GM23338 (cell line): ENCODE measurements around the gene FOXR1. TPM values are rescaled to one million over a fixed set of nuclear protein-coding genes. Genes with fewer than 3 reads are reported as not detected.
A peak's percentile ranks its signal among the peaks of the same experiment; 100 is the strongest.

Experiments
- ATAC-seq: fragments of 200-7000 bp; cut with Tn5 transposase; 3 replicates; pipeline ENCODE4 v1.9.1; 2020
- DNase-seq: peaks from one replicate; pipeline ENCODE4 v3.0.0-alpha.2; 2015; ENCODE audit warnings: low spot score
- H2AFZ ChIP-seq: fragments of 200-600 bp; sonication (generic); 2 replicates; pipeline ENCODE4 v1.8.0; 2016; ENCODE audit warnings: antibody characterized with exemption, mild to moderate bottlenecking, moderate library complexity
- H3F3A ChIP-seq: fragments of 200-600 bp; sonication (generic); replicated peaks from 2 replicates; pipeline ENCODE4 v1.8.0; 2017; ENCODE audit warnings: antibody characterized with exemption, mixed run types, low read depth
- H3K27ac ChIP-seq: fragments of 200-600 bp; sonication (generic); 2 replicates; pipeline ENCODE4 v1.6.1; 2016; ENCODE audit warnings: low read depth
- H3K27me3 ChIP-seq: fragments of 200-600 bp; sonication (generic); 2 replicates; pipeline ENCODE4 v1.8.0; 2016; ENCODE audit warnings: mild to moderate bottlenecking, mixed run types, moderate library complexity; ENCODE audit not compliant: insufficient read depth
- H3K36me3 ChIP-seq: fragments of 200-600 bp; sonication (generic); 2 replicates; pipeline ENCODE4 v1.8.0; 2016; ENCODE audit warnings: mild to moderate bottlenecking; ENCODE audit not compliant: insufficient read depth
- H3K4me1 ChIP-seq: fragments of 200-600 bp; sonication (generic); 2 replicates; pipeline ENCODE4 v1.8.0; 2016; ENCODE audit warnings: mild to moderate bottlenecking, moderate library complexity; ENCODE audit not compliant: insufficient read depth
- H3K4me2 ChIP-seq: fragments of 200-600 bp; sonication (generic); 2 replicates; pipeline ENCODE4 v1.7.1; 2017; ENCODE audit warnings: mixed run types
- H3K4me3 ChIP-seq: fragments of 200-600 bp; sonication (generic); 2 replicates; pipeline ENCODE4 v1.6.1; 2016; ENCODE audit warnings: mixed run types
- H3K79me2 ChIP-seq: fragments of 200-600 bp; sonication (generic); replicated peaks from 2 replicates; pipeline ENCODE4 v1.8.0; 2017; ENCODE audit warnings: mild to moderate bottlenecking; ENCODE audit not compliant: insufficient read depth
- H3K9me2 ChIP-seq: fragments of 200-600 bp; sonication (generic); 2 replicates; pipeline ENCODE4 v1.8.0; 2017; ENCODE audit not compliant: insufficient read depth
- H4K20me1 ChIP-seq: fragments of 200-600 bp; sonication (generic); replicated peaks from 2 replicates; pipeline ENCODE4 v1.8.0; 2017; ENCODE audit warnings: mild to moderate bottlenecking; ENCODE audit not compliant: insufficient read depth
- H3K27ac Mint-ChIP-seq: 2 replicates; pipeline ENCODE4 v1.8.0; 2020; ENCODE audit warnings: inconsistent platforms, mild to moderate bottlenecking, moderate library complexity, mixed read lengths
- H3K27me3 Mint-ChIP-seq: 3 replicates; pipeline ENCODE4 v1.8.0; 2022; ENCODE audit warnings: low read depth, mild to moderate bottlenecking, moderate library complexity, mixed read lengths, inconsistent platforms; ENCODE audit not compliant: insufficient read depth, poor library complexity
- H3K36me3 Mint-ChIP-seq: 3 replicates; pipeline ENCODE4 v1.8.0; 2021; ENCODE audit warnings: low read depth, mild to moderate bottlenecking, inconsistent platforms, moderate library complexity, mixed read lengths
- H3K4me1 Mint-ChIP-seq: 3 replicates; pipeline ENCODE4 v1.8.0; 2020; ENCODE audit warnings: mild to moderate bottlenecking, inconsistent platforms, mixed read lengths
- H3K4me3 Mint-ChIP-seq: 3 replicates; pipeline ENCODE4 v1.8.0; 2021; ENCODE audit warnings: moderate library complexity, mild to moderate bottlenecking, inconsistent platforms, mixed read lengths
- H3K9me3 Mint-ChIP-seq: 3 replicates; pipeline ENCODE4 v1.8.0; 2020; ENCODE audit warnings: moderate library complexity, mild to moderate bottlenecking, inconsistent platforms, mixed read lengths
- CREB1 ChIP-seq: fragments of 250-450 bp; sonication (Bioruptor Pico); IDR thresholded peaks from 2 replicates; pipeline ENCODE4 v1.5.0; 2020; ENCODE audit warnings: low read depth, mild to moderate bottlenecking, moderate library complexity
- CTCF ChIP-seq, 2 experiments: fragments of 200-600 bp in 1 of 2; sonication (generic) in 1 of 2; conservative IDR thresholded peaks; 2 replicates each; pipeline versions ENCODE4 v1.5.1 to v1.6.1; 2016 to 2017; ENCODE audit warnings: antibody characterized with exemption in 2 of 2, low read depth in 2 of 2, mild to moderate bottlenecking in 2 of 2, moderate library complexity in 1 of 2
- POLR2AphosphoS5 ChIP-seq: IDR thresholded peaks from 2 replicates; pipeline ENCODE4 v1.6.1; 2016; ENCODE audit warnings: antibody characterized with exemption, low read depth
- REST ChIP-seq: IDR thresholded peaks from one replicate; pipeline ENCODE4 v1.6.1; 2018; ENCODE audit warnings: antibody characterized with exemption; ENCODE audit not compliant: unreplicated experiment
- polyA plus RNA-seq: library from polyadenylated mRNA; unstranded; fragments of >200 nt; fragmentation: Nextera tagmentation; extraction: Ambion mirVana; gene quantifications from 2 replicates; pipeline ENCODE4 v1.2.1, GENCODE V29; 2016
- total RNA-seq: library from RNA; depleted of rRNA; stranded (reverse); fragments of >200 nt; shearing (Covaris generic); gene quantifications from 2 replicates; pipeline ENCODE4 v1.2.3, GENCODE V29; 2014

Gene FOXR1
- total and polyA plus RNA-seq, 2 experiments from 2014 or later = not detected

- H3K4me3 Mint-ChIP-seq = peak overlapping the region; percentile 94
- ATAC-seq (peak; percentile 54), DNase-seq (peak; percentile 93)
- Histone ChIP-seq H3K36me3 (no peaks in the 10 kb centered on the region), H3K4me3 (peak overlapping the region; percentile 99), H3K27me3 (peaks cover 13% of the 10 kb centered on the region), H3F3A (peaks cover 3% of the 10 kb centered on the region; the same call in 1 of the 2 replicates), H2AFZ (peak overlapping the region; percentile 96), H3K79me2 (peaks cover 21% of the 10 kb centered on the region), H4K20me1 (peaks cover 11% of the 10 kb centered on the region), H3K4me1 (peaks cover 39% of the 10 kb centered on the region), H3K9me2 (no peaks in the 10 kb centered on the region), H3K27ac (peak overlapping the region; percentile 79; the same call in 1 of the 2 replicates), H3K4me2 (peak overlapping the region; percentile 97)
- peaks cover 8% of the 10 kb centered on the region for H3K36me3 Mint-ChIP-seq
- peak; percentile 29; the same call in 1 of the 2 replicates for TF ChIP-seq POLR2AphosphoS5
- peak; percentile 90 for TF ChIP-seq CTCF (conservative IDR thresholded peaks at IDR 0.05; ENCODE audit: low read depth in 2 of 2)
- TF ChIP-seq CREB1 (CRISPR knock-in tag) = peak; percentile 69
- no peak for TF ChIP-seq REST
- H3K27ac Mint-ChIP-seq = peak overlapping the region; percentile 97
- H3K27me3 Mint-ChIP-seq = peaks cover 25% of the 10 kb centered on the region
- peaks cover 52% of the 10 kb centered on the region for H3K4me1 Mint-ChIP-seq
- H3K9me3 Mint-ChIP-seq = no peaks in the 10 kb centered on the region
Measured at GRCh38 chr11:118928101-118928869, 43.3 kb upstream of the FOXR1 start.

- H3K9me2 ChIP-seq = no peaks in the 10 kb centered on the region
- DNase-seq = peak; percentile 80
- H3K27me3 Mint-ChIP-seq = peaks cover 25% of the 10 kb centered on the region
- ATAC-seq = peak; percentile 14
- peaks cover under 1% of the 10 kb centered on the region; the same call in 1 of the 2 replicates for H3F3A ChIP-seq
- peak overlapping the region; percentile 97; the same call in 1 of the 2 replicates for H3K27ac Mint-ChIP-seq
- peak overlapping the region; percentile 94 for H3K4me3 Mint-ChIP-seq
- peaks cover 7% of the 10 kb centered on the region for H4K20me1 ChIP-seq
- peaks cover 3% of the 10 kb centered on the region; the same call in 1 of the 3 replicates for H3K36me3 Mint-ChIP-seq
- peaks cover 32% of the 10 kb centered on the region for H3K4me1 ChIP-seq
- H3K4me3 ChIP-seq = peak overlapping the region; percentile 99
- H2AFZ ChIP-seq = 0 out of 2 replicates have a peak overlapping the region, but pooled peaks have one; percentile 80
- no peaks in the 10 kb centered on the region for H3K9me3 Mint-ChIP-seq
- peaks cover 14% of the 10 kb centered on the region for H3K79me2 ChIP-seq
- H3K27ac ChIP-seq = peak overlapping the region; percentile 82; the same call in 1 of the 2 replicates
- H3K4me2 ChIP-seq = peak overlapping the region; percentile 97
- peaks cover 13% of the 10 kb centered on the region for H3K27me3 ChIP-seq
- no peaks in the 10 kb centered on the region for H3K36me3 ChIP-seq
- H3K4me1 Mint-ChIP-seq = peaks cover 46% of the 10 kb centered on the region
- TF ChIP-seq POLR2AphosphoS5 (0 out of 2 replicates have a peak, but pooled peaks have one; percentile 21), CREB1 (CRISPR knock-in tag) (no peak)
Measured at GRCh38 chr11:118928870-118929500, 42.6 kb upstream of the FOXR1 start.
